T47D (cell line): ENCODE measurements around the gene TTLL13.

Experiments
- DNase-seq, 2 experiments: peaks; one replicate each; pipeline versions ENCODE4 v3.0.0 to v3.0.0-alpha.2; 2011 to 2012; ENCODE audit warnings: low read depth in 1 of 2, low spot score in 1 of 2
- JUND ChIP-seq: IDR thresholded peaks from 2 replicates; pipeline ENCODE4 v1.6.1; 2012; ENCODE audit warnings: low read depth
- in situ Hi-C: cut with HindIII; loops from 2 replicates; pipeline ENCODE4 v1.10.0; 2016; ENCODE audit warnings: low sequenced_read_pairs, low pct_unique_long_range_greater_than_20kb

TTLL13 gene

DNA sequence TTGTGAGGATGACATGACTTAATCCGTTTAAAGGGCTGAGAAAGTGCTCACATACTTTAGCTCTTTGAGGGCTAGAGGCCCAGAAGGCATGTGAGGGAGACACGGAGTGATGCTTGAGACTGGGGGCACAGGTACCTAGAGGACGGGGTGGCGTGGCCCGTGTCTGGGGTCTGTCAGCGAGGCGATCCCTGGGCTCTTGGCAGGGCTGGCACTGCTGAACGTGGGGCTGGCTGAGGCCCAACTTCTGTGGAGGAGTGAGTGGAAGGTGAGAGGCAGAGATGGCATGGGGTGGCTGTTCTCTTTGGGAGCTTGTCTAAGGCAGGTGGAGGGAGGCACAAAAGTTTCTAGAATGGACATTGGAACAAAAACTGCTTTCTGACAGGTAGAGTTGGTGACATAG is 38.8 kb upstream of the TTLL13 start:
- no peak for TF ChIP-seq JUND
- no peak for DNase-seq
- in situ Hi-C loops, result no loop called here

DNA sequence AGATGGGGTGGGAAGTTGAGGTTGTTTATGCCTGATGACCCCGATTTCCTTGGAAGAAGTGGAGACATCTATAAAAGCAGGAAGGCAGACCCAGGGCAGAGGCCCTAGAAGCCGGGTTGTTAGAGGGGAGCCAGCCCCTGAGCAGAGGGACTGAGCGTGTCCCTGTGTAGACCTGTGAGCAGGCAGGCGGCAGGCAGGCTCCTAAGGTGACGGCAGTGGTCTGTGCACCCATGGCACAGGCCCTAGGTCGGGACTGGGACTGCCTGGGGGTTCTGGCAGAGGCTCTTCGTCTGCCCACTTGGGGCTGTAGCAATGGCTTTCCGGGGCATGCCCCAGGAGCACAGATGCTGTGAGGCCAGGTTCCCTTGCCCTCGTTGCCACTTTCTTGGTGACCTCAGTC is 38.3 kb upstream of the TTLL13 start:
- in situ Hi-C loops, result no loop called here
- DNase-seq, result no peak
- TF ChIP-seq JUND, result no peak

DNA sequence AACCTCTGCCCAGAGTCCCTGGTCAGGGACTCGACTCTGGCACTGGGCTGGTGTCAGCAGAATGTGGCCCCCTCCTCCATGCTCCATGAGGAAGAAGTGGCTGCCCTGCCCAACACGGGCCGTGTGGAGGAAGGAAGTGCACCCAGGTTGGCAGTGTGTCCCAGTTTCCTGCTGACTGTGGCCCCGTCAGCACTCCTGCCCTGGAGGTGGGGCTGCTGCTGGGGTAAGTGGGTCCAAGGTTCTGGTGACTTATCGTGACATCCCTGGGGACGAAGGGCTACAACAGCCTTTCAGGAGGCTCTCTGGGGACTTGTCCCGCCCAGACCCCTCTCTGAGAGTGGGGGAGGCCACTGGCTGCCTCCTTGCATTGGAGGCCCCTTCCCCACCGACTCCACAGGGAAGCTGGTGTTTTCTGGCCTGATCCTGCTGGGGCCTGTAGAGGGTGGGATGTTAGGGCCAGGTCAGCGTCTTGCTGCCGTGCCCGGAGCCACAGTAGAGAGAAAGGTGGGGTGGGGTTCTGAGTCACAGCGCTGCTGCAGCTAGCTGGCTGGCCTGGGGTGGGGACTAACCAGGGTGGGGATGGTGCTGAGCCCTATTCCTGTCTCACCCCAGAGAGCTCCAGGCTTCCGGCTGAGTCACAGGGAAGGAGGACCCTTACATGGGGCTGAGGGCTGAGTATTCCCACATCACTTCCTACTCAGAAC is 37.8 kb upstream of the TTLL13 start:
- in situ Hi-C loops, result no loop called here
- no peak for TF ChIP-seq JUND
- no peak for DNase-seq

DNA sequence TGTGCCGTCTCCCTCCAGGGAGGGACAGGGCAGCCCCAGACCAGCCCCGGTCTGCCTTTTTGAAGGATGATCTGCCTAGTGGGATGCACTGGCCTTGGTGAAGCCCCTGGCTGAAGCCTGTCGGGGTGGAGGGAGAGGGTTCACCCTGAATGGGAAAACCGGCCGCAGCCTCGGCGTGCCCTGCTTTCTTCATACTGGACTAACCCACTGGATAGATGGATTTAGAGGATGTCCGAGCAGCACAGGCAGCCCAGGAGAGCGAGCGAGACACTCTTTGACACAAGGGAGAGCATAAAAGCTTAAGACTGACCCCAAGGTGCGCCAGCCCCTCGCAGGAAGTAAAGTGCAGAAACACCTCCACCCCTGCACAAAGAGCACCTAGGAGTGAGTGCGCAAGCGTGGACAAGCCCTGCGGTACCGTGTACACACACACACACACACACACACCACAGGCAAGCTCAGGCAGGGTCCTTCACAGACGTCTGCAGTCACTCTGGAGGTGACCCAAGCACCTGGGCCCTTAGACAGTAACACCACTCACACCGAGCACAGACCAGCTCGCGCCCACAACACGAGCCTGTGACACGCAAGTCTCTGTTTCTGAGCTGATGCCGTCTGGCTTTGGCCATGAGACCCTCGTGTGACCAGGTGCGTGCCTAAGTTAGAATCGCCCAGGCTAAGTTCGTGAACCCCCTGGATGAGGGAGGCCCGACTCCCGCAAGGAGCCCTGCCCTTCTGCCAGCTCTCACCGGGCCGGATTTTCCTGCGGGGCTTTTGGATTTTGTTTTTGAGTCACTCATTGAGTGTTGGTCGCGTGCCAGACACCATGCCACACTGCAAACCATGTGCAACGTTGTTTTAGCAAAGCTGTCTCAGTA is 36.9 kb upstream of the TTLL13 start:
- in situ Hi-C loops, result no loop called here
- no peak for DNase-seq
- no peak for TF ChIP-seq JUND

DNA sequence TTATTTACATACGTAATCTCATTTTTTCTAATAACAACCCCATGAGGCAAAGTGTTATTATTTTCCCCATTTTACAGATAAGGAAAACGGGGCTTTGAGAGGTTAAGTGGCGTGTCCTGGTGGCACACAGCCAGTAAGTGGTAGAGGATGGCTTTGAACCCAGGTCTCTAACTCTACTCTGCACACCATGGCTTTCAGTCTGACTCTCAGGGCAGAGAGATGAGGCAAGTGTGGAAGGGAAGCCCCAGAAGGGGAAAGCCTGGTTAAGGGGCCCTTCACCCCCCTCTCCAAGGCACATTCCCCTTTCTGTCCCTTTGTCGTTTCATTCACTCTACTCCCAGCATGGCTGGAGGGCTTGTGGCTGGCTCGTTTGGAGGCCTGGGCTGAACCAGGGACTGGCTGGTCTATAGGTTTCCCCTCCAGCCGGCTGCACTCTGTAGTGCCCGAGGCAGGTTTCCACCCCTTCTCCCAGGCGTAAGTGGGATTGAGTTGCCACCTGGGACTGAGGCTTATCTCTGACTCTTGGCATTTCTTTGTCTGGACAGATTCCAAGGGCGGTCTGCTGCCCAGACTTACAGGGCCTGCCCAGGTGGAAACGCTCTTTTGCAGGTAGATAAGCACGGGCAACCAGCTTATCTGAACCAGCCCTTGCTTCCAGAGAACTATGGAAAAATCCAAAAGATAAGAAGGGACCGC is 36.1 kb upstream of the TTLL13 start:
- no peak for TF ChIP-seq JUND
- DNase-seq, result no peak
- in situ Hi-C loops, result no loop called here

DNA sequence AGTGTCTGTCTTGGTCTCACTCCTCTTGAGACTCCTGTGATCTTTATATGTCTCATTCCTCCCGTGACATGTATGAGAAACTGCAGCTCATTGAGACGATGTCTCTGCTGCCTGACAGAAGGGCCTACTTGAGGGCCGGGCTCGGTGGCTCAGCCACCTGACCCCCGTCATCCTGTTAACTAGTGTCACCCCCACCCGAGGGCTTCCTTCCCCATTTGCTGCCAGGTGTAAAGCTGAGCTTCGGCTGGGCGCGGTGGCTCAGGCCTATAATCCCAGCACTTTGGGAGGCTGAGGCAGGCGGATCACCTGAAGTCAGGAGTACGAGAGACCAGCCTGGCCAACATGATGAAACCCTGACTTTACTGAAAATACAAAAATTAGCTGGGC is 35.5 kb upstream of the TTLL13 start:
- TF ChIP-seq JUND, result no peak
- DNase-seq, result no peak
- in situ Hi-C loops, result no loop called here

DNA sequence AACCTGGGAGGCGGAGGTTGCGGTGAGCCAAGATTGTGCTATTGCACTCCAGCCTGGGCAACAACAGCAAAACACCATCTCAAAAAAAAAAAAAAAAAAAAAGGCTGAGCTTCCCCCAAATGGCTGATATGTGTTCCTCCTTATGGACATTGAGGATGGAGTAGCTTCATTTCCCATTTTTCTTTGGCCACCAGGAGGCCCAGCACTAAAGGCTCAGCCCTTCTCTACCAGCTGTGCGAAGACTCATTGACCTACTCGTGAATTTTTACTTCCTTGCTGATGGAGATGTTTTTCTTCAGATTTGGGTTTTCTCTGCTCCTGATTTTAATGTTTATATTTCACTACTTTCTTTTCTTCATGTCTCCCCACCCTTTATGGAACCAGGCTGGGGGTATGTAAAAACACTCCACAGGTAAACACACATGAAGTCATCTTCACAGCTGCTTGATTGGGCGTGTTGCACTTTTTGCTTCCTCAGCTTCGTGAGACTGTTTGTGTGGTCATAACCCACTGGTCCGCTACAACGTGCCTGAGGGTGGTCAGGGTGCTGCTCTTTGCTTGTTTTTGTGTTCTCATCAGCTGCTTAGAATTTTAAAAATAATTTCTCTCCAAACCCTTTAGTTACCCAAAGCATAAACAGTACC is 34.7 kb upstream of the TTLL13 start:
- in situ Hi-C loops, result no loop called here
- no peak for DNase-seq
- TF ChIP-seq JUND, result no peak

DNA sequence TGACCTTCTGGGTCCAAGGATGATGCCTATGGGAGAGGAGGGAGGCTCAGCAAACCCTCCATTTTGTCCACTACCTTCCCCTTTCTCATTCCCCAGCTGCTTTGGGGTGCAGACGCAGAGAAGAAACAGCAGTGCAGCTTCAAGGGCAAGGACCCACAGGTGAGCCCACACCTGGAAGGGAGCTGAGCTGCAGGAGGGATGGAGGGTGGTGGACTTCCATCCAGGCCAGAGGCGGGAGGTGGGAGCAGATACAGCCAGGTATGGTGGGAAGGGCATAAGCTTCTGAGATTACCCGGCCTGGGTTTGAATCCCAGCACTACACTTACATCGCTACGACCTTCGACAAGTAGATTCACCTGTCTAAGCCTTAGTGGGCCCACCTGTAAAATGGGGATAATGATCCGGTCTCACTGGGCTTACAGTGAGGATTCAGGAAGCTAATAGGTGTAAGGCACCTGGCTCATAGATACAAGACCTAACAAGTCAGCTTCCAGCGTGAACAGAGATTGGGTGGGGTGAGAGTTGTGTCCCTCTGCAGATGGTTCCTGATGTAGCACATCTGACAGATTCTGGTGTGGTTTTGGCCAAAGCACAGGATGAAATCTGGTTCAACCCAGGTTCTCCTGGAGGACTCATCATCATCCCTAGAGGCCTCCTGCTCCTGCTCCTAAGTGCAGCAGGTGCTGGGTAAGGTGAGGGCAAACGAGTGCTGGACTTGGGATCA is 31.5 kb upstream of the TTLL13 start:
- no peak for DNase-seq
- in situ Hi-C loops, result no loop called here
- no peak for TF ChIP-seq JUND

DNA sequence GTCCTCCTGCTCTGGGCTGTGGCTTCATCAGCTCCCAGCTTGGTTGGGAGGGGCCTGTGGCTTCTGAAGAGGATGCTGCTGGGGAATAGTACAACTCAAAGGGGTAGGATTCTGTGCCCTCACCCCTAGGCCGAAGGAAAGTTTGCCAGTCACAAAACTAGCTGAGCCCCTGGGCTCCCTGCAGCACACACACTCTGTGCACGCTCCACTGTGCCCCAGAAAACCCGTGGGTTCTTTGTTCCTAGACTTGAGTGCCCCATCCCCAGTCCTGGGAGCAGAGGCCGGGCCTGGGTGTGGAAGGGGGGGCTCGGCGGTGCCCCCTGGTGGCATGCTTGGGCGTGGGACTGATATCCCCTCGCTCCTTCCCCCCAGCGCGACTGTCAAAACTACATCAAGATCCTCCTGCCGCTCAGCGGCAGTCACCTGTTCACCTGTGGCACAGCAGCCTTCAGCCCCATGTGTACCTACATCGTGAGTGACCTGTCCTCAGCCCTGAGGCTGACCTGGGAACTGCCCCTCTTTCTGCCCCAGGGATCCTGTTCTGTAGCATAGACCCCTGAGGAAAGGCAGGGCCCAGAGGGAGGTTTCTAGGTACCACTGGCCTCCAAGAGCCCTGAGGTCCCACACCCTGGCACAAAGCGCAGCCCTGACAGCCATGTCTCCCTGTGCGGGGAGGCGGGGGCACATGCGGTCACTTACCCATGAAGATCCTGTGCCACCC is 29.8 kb upstream of the TTLL13 start:
- in situ Hi-C loops, result no loop called here
- no peak for DNase-seq
- TF ChIP-seq JUND, result no peak

DNA sequence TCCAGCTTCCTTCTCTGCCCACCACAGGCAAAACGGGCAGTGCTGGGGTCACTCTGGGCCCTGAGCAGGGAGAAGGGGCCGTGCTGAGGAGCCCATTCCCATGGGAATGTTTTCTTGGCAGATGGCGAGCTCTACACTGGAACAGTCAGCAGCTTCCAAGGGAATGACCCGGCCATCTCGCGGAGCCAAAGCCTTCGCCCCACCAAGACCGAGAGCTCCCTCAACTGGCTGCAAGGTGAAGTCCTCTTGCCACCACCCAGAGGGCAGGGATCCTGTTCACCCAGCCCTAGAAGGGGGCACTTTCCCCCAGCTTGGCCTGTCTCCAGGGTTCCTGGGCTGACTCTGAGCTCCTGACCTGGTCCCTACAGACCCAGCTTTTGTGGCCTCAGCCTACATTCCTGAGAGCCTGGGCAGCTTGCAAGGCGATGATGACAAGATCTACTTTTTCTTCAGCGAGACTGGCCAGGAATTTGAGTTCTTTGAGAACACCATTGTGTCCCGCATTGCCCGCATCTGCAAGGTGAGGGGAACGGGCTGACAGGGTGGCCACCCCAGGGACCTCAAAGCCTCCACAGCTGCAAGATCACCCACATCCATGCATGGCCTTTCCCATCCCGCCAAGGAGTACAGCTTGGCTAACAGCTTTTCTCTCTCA is 28.0 kb upstream of the TTLL13 start:
- in situ Hi-C loops, result no loop called here
- DNase-seq, result peak; percentile 82
- no peak for TF ChIP-seq JUND

DNA sequence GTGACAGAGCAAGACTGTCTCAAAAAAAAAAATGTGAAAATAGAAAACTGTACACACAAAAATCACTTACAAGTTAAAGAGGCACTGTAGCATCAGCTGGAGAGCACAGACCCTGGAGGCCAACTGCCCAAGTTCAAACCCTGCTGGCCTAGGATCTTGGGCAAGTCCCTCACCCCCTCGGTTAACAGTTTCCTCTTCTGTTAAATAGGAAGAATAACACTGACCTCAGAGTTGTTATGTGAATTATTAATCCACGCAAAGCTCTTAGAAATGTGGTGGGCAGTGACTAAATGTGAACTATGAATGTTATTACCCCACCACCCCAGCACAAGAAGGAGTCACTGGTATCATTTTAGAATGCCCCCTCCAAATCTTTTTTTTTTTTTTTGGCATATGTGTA is 26.8 kb upstream of the TTLL13 start:
- in situ Hi-C loops, result no loop called here
- no peak for DNase-seq

More for the DNA sequence above, 26.8 kb upstream of the TTLL13 start:
- no peak for TF ChIP-seq JUND
